Measurements from ENCODE around the gene ABCC8.

ABCC8 gene

GRCh38 chr11:17439316-17439782 lies 37.3 kb downstream of the ABCC8 start:
- DNase-seq (ENCODE audit: low spot score) = no peak
- H3K4me3 ChIP-seq = no peak overlapping the region
- TF ChIP-seq, protein P1, sequence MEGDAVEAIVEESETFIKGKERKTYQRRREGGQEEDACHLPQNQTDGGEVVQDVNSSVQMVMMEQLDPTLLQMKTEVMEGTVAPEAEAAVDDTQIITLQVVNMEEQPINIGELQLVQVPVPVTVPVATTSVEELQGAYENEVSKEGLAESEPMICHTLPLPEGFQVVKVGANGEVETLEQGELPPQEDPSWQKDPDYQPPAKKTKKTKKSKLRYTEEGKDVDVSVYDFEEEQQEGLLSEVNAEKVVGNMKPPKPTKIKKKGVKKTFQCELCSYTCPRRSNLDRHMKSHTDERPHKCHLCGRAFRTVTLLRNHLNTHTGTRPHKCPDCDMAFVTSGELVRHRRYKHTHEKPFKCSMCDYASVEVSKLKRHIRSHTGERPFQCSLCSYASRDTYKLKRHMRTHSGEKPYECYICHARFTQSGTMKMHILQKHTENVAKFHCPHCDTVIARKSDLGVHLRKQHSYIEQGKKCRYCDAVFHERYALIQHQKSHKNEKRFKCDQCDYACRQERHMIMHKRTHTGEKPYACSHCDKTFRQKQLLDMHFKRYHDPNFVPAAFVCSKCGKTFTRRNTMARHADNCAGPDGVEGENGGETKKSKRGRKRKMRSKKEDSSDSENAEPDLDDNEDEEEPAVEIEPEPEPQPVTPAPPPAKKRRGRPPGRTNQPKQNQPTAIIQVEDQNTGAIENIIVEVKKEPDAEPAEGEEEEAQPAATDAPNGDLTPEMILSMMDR (IDR thresholded peaks at IDR 0.05) = no peak
- H3K27ac ChIP-seq = no peak overlapping the region

GRCh38 chr11:17437366-17437765 lies 39.3 kb downstream of the ABCC8 start:
- DNase-seq (ENCODE audit: low spot score) = no peak
- Histone ChIP-seq H3K27ac (no peak overlapping the region), H3K4me3 (no peak overlapping the region)
- TF ChIP-seq, protein P1 (IDR thresholded peaks at IDR 0.05) = no peak

DNA sequence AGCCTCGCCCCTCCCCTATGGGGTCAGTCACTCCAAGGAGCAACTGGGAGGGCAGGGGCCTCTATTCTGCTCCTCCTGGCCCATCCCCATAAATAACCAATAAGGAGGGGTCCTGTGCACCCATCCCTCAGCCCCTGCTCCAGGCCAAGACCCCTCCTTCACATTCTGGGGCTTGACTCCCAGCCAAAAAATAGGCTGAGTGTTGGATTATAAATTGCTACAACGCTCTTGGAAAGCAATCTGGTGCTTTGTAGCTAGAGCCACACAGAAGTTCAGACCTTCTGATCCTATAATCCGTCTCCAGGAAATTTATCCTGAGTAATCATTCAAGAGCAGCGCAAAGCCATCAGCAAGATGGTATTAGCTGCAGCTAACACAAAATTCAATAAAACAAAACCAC lies 42.5 kb downstream of the ABCC8 start:
- TF ChIP-seq, protein P1 (IDR thresholded peaks at IDR 0.05) = no peak
- Histone ChIP-seq H3K4me3 (no peak overlapping the region), H3K27ac (no peak overlapping the region)
- DNase-seq (ENCODE audit: low spot score) = no peak

GRCh38 chr11:17432002-17432401 lies 44.6 kb downstream of the ABCC8 start:
- peak overlapping the region in 1 of 2 donors; percentile 7 for H3K27ac ChIP-seq
- TF ChIP-seq, protein P1 (IDR thresholded peaks at IDR 0.05) = no peak
- H3K4me3 ChIP-seq = no peak overlapping the region
- no peak for DNase-seq (ENCODE audit: low spot score)

DNA sequence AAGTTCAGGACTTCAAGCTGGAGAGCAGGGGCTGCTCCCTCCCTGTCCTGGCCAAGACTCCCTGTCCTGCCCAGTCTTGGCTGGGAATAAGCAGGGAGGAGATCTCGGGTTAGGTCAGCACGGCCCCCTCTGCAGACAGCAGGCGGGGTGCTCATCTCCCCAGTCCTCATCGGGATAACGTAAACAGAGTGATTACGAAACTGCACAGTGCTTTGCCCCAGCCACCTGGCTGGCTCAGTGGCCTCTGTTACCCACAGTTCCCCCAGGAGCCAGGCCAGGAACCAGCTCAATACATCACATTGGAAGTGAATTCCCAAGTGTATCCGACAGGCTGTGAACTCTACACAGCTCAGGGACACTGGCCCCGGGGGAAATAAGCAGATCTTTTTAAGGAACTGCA lies 45.5 kb downstream of the ABCC8 start:
- DNase-seq (ENCODE audit: low spot score) = no peak
- TF ChIP-seq, protein P1 (IDR thresholded peaks at IDR 0.05) = no peak
- Histone ChIP-seq H3K4me3 (no peak overlapping the region), H3K27ac (peak overlapping the region; percentile 7 to 43)

DNA sequence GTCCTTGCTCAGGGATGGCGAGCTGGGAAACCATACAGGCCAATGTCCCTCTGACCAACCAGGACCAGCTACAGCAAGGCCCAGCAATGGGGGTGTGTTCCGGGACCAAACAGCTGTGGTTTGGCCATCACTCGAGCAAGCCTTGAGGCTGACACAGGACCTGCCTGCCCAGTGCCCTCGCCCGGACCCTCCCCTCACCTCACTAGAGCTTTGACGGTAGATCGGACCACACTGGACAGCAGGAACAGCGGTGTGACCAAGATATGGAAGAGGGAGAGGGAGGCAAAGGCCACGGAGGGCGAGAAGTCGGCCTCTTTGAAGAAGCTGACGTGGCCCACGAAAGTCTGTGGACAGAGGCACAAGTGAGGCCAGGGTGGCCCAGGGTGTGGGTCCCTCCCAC lies 46.0 kb downstream of the ABCC8 start:
- Histone ChIP-seq H3K4me3 (no peak overlapping the region), H3K27ac (no peak overlapping the region)
- TF ChIP-seq, protein P1 (IDR thresholded peaks at IDR 0.05) = no peak
- no peak for DNase-seq (ENCODE audit: low spot score)

GRCh38 chr11:17428925-17429324 lies 47.7 kb downstream of the ABCC8 start:
- DNase-seq (ENCODE audit: low spot score) = no peak
- Histone ChIP-seq H3K4me3 (no peak overlapping the region), H3K27ac (no peak overlapping the region)
- TF ChIP-seq, protein P1 (IDR thresholded peaks at IDR 0.05) = no peak
